ENCODE results near the gene SND1.

Gene SND1

DNA sequence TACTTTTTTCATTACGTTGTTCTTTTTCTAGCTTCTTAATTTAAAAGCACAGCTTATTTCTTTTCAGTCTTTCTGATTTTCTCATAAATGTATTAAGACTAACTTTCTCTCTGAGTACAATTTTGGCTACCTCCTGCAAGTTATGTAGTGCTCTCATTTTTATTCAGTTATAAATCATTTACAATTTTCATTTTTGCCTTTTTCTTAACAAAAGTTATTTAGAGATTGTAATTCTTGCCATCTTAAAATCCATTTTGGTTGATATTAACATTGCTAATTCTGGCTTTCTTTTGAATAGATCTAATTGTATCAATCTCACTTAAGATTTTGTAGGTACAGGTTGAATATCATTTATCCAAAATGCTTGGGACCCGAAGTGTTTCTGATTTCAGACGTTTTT, 476.4 kb downstream of the SND1 start:
- TF ChIP-seq, protein P1, sequence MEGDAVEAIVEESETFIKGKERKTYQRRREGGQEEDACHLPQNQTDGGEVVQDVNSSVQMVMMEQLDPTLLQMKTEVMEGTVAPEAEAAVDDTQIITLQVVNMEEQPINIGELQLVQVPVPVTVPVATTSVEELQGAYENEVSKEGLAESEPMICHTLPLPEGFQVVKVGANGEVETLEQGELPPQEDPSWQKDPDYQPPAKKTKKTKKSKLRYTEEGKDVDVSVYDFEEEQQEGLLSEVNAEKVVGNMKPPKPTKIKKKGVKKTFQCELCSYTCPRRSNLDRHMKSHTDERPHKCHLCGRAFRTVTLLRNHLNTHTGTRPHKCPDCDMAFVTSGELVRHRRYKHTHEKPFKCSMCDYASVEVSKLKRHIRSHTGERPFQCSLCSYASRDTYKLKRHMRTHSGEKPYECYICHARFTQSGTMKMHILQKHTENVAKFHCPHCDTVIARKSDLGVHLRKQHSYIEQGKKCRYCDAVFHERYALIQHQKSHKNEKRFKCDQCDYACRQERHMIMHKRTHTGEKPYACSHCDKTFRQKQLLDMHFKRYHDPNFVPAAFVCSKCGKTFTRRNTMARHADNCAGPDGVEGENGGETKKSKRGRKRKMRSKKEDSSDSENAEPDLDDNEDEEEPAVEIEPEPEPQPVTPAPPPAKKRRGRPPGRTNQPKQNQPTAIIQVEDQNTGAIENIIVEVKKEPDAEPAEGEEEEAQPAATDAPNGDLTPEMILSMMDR (IDR thresholded peaks at IDR 0.05; ENCODE audit: control extremely low read depth, extremely low read depth, low read depth, missing control alignments) = no peak
- DNase-seq (ENCODE audit: extremely low spot score) = no peak
- CTCF ChIA-PET = interaction anchor here (1.2 to 2.1 kb wide), 4 partner anchors 8 to 51 kb away, joined by 3 to 14 read pairs (median 5); no protein-coding TSS in a partner anchor
- POLR2A ChIA-PET = no interaction called here

DNA sequence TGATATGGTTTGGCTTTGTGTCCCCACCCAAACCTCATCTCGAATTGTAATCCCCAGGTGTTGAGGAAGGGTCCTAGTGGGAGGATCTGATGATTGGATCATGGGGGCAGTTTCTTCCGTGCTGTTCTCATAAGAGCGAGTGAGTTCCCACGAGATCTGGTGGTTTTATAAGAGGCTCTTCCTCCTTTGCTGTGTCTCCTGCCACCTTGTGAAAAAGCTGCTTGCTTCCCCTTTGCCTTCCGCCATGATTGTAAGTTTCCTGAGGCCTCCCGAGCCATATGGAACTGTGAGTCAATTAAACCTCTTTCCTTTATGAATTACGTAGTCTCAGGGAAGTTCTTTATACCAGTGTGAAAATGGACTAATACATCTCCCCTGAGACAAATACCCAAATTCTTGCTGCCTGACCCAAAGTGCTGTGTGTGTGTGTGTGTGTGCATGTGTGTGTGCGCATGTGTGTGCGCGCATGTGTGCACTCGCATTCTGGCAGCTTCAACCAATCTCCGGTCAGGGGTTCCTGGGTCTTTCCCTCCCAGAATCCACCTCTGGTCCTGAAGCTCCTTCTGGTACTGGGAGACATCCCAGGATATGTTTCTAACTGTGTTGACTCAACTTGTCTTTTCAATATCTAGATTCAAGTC, 477.4 kb downstream of the SND1 start:
- TF ChIP-seq, protein P1 (IDR thresholded peaks at IDR 0.05; ENCODE audit: control extremely low read depth, extremely low read depth, low read depth, missing control alignments) = no peak
- POLR2A ChIA-PET = no interaction called here
- DNase-seq (ENCODE audit: extremely low spot score) = no peak
- CTCF ChIA-PET = interaction anchor here (1.2 to 2.1 kb wide), 3 partner anchors 20 to 80 kb away, joined by 3 to 5 read pairs (median 4); no protein-coding TSS in a partner anchor

DNA sequence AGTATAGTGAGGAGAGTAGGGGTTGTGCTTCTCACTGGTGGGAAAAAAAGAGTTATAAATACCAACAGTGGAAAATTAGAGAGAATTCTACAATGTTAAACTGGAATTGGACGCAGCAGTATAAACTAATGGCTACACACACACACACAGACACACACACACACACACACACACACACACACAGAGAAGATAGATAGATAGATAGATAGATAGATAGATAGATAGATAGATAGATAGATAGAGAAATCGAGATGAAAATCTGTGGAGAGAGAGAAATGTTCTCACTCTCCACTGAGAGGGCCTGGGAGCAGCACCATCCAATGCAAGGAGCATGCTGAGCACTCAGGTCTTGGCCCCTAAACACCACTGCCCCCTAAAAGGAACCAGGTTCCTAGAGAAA, 479.1 kb downstream of the SND1 start:
- DNase-seq (ENCODE audit: extremely low spot score) = no peak
- CTCF ChIA-PET = interaction anchor here (0.8 kb wide), 1 partner anchor 79 kb away, joined by 6 read pairs; no protein-coding TSS in a partner anchor
- TF ChIP-seq, protein P1 (IDR thresholded peaks at IDR 0.05; ENCODE audit: control extremely low read depth, extremely low read depth, low read depth, missing control alignments) = no peak
- POLR2A ChIA-PET = no interaction called here

DNA sequence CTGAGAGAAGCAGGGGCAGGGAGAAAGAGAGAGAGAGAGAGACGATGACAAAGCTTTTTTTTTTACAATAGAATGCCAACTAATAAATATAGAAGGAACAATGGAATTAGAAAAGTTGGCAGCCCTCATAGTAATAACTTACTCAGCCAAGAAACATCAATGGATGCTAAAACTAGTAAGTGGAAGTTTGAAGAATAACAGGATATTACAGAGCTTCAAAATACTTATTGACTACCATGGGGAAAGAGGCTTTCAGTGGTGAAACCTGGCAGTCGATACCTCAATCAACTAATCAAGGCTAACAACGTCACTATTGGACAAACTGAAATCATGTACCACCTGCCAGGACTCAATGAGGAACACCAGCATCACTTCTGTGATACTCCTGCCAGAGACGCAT, 479.7 kb downstream of the SND1 start:
- DNase-seq (ENCODE audit: extremely low spot score) = no peak
- ChIA-PET CTCF (interaction anchor here (0.8 kb wide), 1 partner anchor 78 kb away, joined by 6 read pairs; no protein-coding TSS in a partner anchor), POLR2A (no interaction called here)
- TF ChIP-seq, protein P1 (IDR thresholded peaks at IDR 0.05; ENCODE audit: control extremely low read depth, extremely low read depth, low read depth, missing control alignments) = no peak

DNA sequence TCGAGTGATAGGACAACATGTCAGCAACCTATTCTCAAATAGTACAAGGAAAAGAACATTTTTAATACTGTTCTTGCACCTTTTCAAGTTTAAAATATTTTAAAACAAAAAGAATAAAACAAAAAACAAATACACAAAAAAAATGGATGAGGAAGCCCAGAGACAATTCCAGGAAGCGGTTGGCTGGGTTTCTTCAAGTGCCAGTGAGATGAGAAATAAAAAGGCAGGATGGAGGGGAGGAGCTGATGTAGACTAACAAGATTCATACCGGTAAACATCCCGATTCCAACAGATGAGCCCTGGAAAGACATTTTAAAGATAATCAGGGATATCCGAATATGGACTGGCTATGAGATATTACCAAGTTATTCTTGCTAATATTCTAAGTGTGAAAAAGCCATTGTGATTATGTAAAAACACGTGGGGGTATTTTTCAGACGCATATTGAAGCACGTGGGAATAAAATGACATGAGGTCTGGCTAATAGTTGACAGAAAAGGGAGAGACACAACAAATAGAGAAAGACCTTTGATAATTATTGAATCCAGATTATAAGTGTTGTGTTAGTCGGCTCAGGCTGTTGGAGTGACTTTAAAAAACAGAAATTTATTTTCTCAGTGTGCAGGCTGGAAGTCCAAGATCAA, 480.6 kb downstream of the SND1 start:
- POLR2A ChIA-PET = no interaction called here
- CTCF ChIA-PET = no interaction called here

DNA sequence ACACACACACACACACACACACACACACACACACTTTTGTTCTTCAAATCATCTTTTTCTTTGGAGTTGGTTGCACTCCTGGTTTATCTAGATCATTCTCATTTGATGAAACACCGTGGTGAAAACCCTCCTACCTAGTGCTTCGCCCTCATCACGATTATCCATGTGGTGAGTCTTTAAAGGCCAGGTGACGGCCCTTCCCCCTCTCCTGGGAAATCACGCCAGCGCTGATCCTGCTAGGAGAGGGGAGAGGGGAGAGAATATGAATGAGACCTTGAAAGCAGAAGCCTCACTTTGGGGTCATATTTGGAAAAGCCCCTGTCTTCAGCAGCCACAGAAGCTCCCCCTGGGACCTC, 483.1 kb downstream of the SND1 start:
- TF ChIP-seq, protein P1 (IDR thresholded peaks at IDR 0.05; ENCODE audit: control extremely low read depth, extremely low read depth, low read depth, missing control alignments) = no peak
- CTCF ChIA-PET = interaction anchor here (0.8 to 5.6 kb wide), 36 partner anchors 8 to 430 kb away, joined by 3 to 148 read pairs (median 6); no protein-coding TSS in a partner anchor
- DNase-seq (ENCODE audit: extremely low spot score) = no peak
- POLR2A ChIA-PET = no interaction called here

More for the DNA sequence above, 480.6 kb downstream of the SND1 start:
- TF ChIP-seq, protein P1 (IDR thresholded peaks at IDR 0.05; ENCODE audit: control extremely low read depth, extremely low read depth, low read depth, missing control alignments) = no peak
- DNase-seq (ENCODE audit: extremely low spot score) = no peak
